Right lobe of liver (tissue), 6 donors: Measurements from ENCODE around the gene CCDC15. TPM values are rescaled to one million over a fixed set of nuclear protein-coding genes. Genes with fewer than 3 reads are reported as not detected.

Experiments
- ATAC-seq, 4 donors: fragments of 200-7000 bp; cut with Tn5 transposase; one replicate each; pipeline ENCODE4 v1.9.1; 2020; ENCODE audit warnings: mild to moderate bottlenecking in 4 of 4, moderate library complexity in 4 of 4
- DNase-seq, 3 donors: peaks; one replicate each; pipeline ENCODE4 v3.0.0-alpha.2; 2020
- H3K27ac ChIP-seq, 3 donors: fragments of 200-600 bp; one replicate each; pipeline ENCODE4 v1.8.0; 2022
- H3K27me3 ChIP-seq, 2 donors: fragments of 200-600 bp; one replicate each; pipeline ENCODE4 v1.8.0; 2022
- H3K36me3 ChIP-seq, 4 donors: fragments of 200-600 bp; sonication (generic) in 1 of 4; one replicate each; pipeline versions ENCODE4 v1.5.1 to v1.8.0; 2017 to 2022; ENCODE audit warnings: control low read depth in 1 of 4
- H3K4me1 ChIP-seq, 4 donors: fragments of 200-600 bp; sonication (generic) in 1 of 4; one replicate each; pipeline versions ENCODE4 v1.5.1 to v1.8.0; 2017 to 2022; ENCODE audit warnings: control low read depth in 1 of 4
- H3K4me3 ChIP-seq, 3 donors: fragments of 200-600 bp; one replicate each; pipeline ENCODE4 v1.8.0; 2022
- H3K9me3 ChIP-seq, 4 donors: fragments of 200-600 bp; sonication (generic) in 1 of 4; one replicate each; pipeline versions ENCODE4 v1.5.1 to v1.8.0; 2017 to 2022; ENCODE audit warnings: control low read depth in 1 of 4
- POLR2A ChIP-seq: fragments of 450-650 bp; IDR thresholded peaks from one replicate; pipeline ENCODE4 v1.6.1; 2017; ENCODE audit warnings: antibody characterized with exemption, mild to moderate bottlenecking
- WGBS: methylation state at CpG from one replicate; pipeline ENCODE4 v1.1.6; 2018; ENCODE audit warnings: low coverage, low lambda C conversion rate; ENCODE audit not compliant: insufficient coverage; ENCODE audit errors: missing lambda C conversion rate; 5-methylcytosine and 5-hydroxymethylcytosine counted together
- intact Hi-C, 2 donors: fragments of 100-400 bp; cut with DNase I; formaldehyde crosslinking; loops; one replicate each; pipeline versions ENCODE4 v1.11.2 to v1.14.1; 2022
- total RNA-seq, 6 experiments: library from RNA; depleted of rRNA in 2 of 6; stranded (reverse); fragments of >200 nt in 2 of 6; fragmentation: NEBNext Ultra II Directional in 3 of 6; extraction: Animal tissue kit (Norgen Biotek cat#: 25700) in 3 of 6; gene quantifications; one replicate each; pipeline versions ENCODE4 v1.1.0 to v1.2.4, GENCODE V29; 2016 to 2023
- TF ChIP-seq, protein P1 (sequence below), 4 donors: fragments of 200-600 bp in 3 of 4; fragments of 450-650 bp in 1 of 4; IDR thresholded peaks; one replicate each; pipeline versions ENCODE4 v1.5.1 to v1.8.0; 2016 to 2022; ENCODE audit warnings: antibody characterized with exemption in 4 of 4, mild to moderate bottlenecking in 2 of 4
- donor health status: DM: no; HTN: yes; CAD: no.
- donor health status: DM: no; HTN: no; CAD: no.
- donor health status: DM: no; HTN: no; CAD: no.
- donor health status: DM: no; HTN: yes; CAD: no.
- donor health status: DM: no; HTN: yes; CAD: no.

Gene CCDC15
- total RNA-seq, 6 experiments from 2014 or later, result 0.57 to 1.8 (median 0.70) TPM

DNA sequence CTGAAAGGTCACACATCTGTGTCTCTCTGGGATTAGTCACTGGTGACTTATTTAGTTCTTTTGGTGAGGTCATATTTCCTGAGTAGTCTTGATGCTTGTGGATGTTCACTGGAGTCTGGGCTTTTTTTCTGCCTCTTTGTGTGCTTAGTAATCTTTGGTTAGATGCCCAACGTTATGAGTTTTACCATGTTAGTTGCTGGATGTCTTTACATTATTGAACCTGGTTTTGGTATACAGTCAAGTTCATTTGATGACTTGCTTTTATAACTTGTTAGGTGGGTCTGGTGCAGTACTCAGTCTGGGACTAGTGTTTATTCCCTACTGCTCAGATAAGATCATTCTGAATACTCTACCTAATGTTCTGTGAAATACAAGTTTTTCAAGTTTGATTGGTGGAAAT lies 82.9 kb downstream of the CCDC15 start:
- TF ChIP-seq, protein P1, sequence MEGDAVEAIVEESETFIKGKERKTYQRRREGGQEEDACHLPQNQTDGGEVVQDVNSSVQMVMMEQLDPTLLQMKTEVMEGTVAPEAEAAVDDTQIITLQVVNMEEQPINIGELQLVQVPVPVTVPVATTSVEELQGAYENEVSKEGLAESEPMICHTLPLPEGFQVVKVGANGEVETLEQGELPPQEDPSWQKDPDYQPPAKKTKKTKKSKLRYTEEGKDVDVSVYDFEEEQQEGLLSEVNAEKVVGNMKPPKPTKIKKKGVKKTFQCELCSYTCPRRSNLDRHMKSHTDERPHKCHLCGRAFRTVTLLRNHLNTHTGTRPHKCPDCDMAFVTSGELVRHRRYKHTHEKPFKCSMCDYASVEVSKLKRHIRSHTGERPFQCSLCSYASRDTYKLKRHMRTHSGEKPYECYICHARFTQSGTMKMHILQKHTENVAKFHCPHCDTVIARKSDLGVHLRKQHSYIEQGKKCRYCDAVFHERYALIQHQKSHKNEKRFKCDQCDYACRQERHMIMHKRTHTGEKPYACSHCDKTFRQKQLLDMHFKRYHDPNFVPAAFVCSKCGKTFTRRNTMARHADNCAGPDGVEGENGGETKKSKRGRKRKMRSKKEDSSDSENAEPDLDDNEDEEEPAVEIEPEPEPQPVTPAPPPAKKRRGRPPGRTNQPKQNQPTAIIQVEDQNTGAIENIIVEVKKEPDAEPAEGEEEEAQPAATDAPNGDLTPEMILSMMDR (IDR thresholded peaks at IDR 0.05), result no peak
- TF ChIP-seq POLR2A, result no peak
- no peak overlapping the region for H3K27ac ChIP-seq
- intact Hi-C loops, result no loop called here
- no peaks in the 10 kb centered on the region for H3K36me3 ChIP-seq
- H3K4me3 ChIP-seq, result no peak overlapping the region
- no peaks in the 10 kb centered on the region for H3K27me3 ChIP-seq
- H3K4me1 ChIP-seq, result no peaks in the 10 kb centered on the region
- WGBS, result 45% methylated on average over 1 of the region's 1 CpG
- DNase-seq (no peak), ATAC-seq (no peak)
- H3K9me3 ChIP-seq, result no peaks in the 10 kb centered on the region

DNA sequence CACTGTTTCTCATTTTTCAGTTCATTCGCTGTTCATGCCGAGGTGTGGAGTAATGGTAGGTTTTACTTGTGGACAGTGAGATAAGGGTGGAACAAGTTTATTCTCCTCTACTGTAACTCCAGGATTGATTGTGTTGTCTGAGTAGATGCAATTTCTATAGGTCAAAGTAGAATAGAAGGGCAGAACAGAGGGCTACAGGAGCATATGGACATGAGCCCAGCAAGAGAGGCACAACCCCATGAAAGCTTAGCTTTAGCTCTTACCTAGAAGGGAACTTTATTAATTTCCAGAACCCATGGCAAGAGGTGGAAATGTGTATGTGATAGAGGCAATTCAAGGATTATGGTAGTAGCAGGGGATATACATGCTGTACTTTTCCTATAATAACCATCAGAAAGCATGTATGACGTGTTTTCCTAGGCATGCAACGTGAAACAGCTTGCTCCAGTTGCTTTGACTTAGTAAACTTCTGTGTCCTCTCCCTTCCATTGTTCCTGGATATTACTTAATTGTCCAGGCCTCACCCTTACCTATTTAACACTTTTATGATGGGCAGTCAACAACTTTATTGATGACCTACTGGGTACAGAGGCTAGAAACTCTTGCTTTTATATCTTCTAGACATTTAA lies 95.3 kb downstream of the CCDC15 start:
- Histone ChIP-seq H3K4me1 (no peaks in the 10 kb centered on the region), H3K4me3 (no peak overlapping the region), H3K27ac (no peak overlapping the region), H3K36me3 (no peaks in the 10 kb centered on the region), H3K9me3 (no peaks in the 10 kb centered on the region), H3K27me3 (no peaks in the 10 kb centered on the region)
- no peak for DNase-seq
- ATAC-seq, result no peak
- WGBS, result 88% methylated on average over 3 of the region's 4 CpGs
- TF ChIP-seq POLR2A, result no peak
- TF ChIP-seq, protein P1 (IDR thresholded peaks at IDR 0.05), result no peak
- intact Hi-C loops, result no loop called here

DNA sequence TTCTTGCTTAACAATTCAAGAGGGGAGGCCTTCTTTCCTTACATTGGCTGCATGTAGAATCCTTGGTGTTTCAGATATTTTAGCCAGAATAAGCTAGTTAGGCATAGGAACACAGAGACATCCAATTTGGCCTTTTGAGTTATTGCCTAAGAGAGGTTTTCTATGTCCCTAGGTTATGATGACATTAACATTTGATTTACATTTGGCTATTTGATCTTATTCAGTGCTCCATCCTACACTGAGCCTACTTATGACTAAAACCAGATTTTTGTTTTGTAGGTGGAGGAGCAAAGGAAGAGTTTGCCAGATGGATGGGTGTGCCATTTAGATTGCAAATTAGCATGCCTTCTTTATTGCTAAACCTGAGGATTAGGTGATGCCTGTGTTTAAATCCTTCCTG lies 98.0 kb downstream of the CCDC15 start:
- DNase-seq (no peak), ATAC-seq (no peak)
- Histone ChIP-seq H3K4me1 (no peaks in the 10 kb centered on the region), H3K4me3 (no peak overlapping the region), H3K36me3 (no peaks in the 10 kb centered on the region), H3K27ac (no peak overlapping the region), H3K27me3 (no peaks in the 10 kb centered on the region), H3K9me3 (no peaks in the 10 kb centered on the region)
- TF ChIP-seq, protein P1 (IDR thresholded peaks at IDR 0.05), result no peak
- TF ChIP-seq POLR2A, result no peak
- intact Hi-C loops, result no loop called here

DNA sequence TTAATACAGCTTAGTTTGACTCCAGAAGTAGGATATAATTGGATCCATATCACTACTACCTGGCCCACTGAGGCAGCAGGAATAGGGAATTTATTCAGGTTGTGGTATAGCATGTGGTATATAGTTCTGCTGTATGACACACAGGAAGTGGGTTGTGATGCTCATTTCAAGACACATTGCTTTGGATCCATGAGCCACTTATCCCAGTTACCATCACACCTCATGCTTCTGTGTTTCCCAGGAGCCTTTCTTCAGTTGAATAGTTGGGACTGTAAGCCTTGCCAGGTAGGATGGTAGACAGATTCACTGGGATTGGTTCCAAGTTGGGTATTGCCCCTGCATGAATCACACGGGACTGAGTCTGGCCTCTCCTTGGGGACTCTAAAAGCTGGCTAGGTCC lies 99.2 kb downstream of the CCDC15 start:
- Histone ChIP-seq H3K27ac (no peak overlapping the region), H3K36me3 (no peaks in the 10 kb centered on the region), H3K4me1 (no peaks in the 10 kb centered on the region), H3K27me3 (no peaks in the 10 kb centered on the region), H3K4me3 (no peak overlapping the region), H3K9me3 (no peaks in the 10 kb centered on the region)
- no peak for ATAC-seq
- no peak for DNase-seq
- TF ChIP-seq, protein P1 (IDR thresholded peaks at IDR 0.05), result no peak
- TF ChIP-seq POLR2A, result no peak
- no CpG with 5 or more reads among the region's 1 CpG for WGBS
- intact Hi-C loops, result no loop called here
